Measurements from ENCODE around the gene PCSK2.

Gene PCSK2

DNA sequence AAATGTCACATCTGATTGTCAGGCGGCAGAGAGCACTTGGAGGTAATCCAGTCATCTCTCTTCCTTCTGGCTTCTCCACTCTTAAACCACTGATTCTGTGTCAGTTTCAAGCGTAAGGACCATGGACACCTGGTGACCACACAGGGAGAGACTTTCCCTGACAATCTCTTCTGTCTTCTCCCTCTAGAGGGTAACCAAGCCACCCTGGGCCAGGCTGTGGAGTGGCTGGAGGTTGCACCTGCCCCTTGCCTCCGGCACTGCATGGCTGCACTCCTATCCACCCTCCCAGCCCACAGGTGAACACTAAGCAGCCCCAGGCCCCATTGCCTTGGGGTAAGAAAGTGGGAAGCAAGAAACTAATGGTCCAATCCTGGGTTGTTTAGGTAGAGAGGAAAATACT is 225.6 kb downstream of the PCSK2 start:
- peak; percentile 47 for DNase-seq

DNA sequence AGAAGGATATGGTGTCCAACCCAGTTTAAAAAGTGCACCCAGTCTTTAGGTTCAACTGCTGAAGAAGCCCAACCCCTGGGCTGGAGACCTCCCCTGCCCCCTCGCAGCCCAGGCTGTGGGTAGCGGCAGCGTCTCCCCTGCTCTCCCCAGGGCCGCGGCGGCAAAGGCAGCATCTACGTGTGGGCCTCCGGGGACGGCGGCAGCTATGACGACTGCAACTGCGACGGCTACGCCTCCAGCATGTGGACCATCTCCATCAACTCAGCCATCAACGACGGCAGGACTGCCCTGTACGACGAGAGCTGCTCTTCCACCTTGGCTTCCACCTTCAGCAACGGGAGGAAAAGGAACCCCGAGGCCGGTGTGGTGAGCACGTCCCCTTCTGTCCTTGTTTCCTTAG is 226.8 kb downstream of the PCSK2 start:
- no peak for DNase-seq

DNA sequence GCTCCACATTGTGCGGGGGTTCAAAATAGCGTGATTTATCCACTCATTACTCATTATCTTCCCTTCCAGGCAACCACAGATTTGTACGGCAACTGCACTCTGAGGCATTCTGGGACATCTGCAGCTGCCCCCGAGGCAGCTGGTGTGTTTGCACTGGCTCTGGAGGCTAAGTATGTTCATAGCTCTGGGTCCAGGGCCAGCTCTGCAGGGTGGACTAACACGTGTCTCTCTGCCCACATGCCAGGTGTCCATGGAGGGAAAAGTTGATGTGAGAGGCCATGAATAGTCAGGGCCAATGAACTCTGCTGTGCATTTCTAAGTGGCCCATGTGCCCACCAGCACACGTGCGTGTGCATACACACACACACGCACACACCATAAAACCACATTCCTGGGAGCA is 229.4 kb downstream of the PCSK2 start:
- no peak for DNase-seq

DNA sequence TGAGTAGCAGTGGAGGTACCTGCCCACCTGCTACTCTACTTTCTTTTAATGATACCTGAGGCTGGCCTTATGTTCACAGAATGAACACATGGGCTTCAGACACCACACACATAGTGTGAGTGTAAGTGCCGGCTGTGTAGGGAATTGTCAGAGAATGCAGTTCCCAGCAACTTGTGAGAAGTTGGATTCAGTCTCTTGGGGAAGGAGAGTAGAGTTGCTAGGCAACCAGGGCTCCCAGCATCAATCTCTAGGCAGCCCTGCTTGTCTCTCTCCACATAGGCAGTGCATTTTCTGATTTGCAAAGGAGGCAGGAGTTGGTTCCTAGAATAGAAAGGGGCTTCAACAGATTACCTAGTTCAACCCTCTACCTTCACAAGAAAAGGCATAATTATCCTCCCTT is 230.2 kb downstream of the PCSK2 start:
- no peak for DNase-seq

DNA sequence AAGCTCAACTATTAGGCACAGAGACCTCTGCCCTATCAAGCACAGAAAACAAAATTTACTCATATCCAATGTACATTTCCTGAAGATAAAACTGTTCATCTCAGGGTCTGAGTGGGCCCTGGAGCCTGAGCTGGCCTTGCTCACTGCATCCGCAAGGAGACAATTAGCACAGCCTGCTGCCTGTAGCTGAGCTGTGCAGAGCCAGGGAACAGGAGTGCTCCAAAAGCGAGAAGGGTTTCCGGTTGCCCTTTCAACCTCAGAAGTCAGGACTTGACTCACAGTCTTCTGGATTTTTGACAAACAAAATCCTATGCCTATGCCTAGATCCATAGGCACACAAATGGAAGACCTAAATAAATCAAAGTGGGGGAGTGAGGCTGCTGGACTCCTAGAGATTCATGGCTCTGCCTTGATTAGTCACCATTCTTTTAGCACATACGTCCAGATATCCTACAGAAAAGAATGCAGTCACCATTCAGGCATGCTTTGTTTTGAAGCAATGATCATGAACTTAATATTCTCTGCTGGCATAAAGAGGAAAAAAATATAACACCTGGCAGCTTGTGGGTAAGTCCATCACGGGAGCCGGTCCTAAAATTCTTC is 230.8 kb downstream of the PCSK2 start:
- no peak for DNase-seq

DNA sequence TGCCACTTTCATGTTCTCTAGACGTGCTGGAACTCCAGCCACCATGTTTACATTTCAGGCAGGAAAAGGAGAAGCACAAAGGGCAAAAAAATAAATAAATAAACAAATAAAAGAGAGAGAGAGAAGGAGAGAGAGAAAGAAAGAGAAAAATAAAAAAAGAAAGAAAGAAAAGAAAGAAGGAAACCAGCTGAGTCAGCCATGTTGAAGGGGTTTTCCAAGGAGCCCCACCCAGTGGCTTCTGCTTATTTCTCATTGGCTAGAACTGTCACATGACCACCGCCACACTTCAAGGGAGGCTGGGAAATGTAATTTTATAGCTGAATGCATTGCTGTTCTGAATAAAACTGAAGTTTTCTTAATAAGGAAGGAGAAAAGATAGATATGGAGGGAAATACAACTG is 233.3 kb downstream of the PCSK2 start:
- no peak for DNase-seq

DNA sequence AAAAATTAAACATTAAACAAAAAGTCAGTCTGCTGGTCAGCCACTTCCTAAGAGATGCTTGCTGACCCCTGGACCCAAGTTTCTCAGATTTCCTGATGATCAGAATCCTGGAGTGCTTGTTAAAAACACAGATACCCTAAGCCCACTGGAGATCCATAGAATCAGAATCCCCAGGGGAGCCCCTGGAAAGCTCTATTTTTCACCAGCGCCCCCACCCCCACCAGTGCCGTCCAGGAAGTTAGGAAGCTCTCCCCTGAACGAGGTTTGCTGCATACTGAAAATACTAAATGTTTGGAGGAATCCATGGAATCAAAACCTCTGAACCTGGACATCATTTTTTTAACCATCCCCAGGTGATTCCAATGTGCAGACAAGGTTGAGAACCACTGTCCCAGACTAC is 235.1 kb downstream of the PCSK2 start:
- DNase-seq, result no peak

DNA sequence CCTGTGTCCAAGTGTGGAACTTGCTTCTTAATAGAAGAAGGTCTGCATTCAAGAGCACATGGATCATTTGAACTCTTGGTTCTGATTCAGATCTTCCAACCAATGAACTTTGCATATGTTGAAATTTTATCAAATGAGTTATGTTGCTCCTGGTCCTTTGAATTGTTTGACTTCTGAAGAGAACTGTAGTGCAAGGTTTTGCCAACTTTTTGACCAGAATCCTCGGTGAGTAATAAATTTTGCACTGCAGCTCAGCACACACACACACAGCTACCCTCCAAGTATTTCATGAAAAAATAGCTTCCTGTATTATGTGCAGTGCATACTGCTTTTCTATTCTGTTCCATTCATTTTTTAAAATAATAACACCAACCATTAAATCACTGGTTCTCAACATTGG is 236.9 kb downstream of the PCSK2 start:
- DNase-seq, result no peak

DNA sequence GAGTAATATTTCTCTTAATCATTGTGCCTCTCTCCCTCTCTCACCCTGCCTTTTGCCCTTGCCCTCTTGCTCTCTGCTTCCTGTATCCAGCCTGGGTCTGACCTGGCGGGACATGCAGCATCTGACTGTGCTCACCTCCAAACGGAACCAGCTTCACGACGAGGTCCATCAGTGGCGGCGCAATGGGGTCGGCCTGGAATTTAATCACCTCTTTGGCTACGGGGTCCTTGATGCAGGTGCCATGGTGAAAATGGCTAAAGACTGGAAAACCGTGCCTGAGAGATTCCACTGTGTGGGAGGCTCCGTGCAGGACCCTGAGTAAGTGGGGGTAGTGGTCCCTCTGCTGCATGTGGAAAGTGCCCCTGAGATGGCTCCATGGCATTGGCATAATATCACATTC is 238.4 kb downstream of the PCSK2 start:
- DNase-seq, result no peak

DNA sequence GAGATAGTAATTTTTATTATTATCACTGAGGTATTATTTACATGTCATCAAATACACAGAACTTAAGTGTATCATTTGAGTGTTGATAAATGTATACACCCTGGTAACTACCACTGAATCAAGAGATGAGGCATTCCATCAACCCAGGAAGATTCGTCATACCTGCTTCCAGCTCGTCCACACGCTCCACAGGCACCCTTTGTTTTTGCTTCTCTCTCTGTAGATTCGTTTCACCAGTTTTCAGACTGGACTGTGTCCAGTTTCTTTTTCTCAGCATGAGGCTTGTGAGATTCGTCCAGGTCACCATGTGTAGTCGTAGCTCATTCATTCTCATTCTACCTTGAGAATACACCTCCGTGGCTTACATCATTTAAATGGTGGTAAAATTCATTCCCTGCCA is 239.8 kb downstream of the PCSK2 start:
- no peak for DNase-seq

DNA sequence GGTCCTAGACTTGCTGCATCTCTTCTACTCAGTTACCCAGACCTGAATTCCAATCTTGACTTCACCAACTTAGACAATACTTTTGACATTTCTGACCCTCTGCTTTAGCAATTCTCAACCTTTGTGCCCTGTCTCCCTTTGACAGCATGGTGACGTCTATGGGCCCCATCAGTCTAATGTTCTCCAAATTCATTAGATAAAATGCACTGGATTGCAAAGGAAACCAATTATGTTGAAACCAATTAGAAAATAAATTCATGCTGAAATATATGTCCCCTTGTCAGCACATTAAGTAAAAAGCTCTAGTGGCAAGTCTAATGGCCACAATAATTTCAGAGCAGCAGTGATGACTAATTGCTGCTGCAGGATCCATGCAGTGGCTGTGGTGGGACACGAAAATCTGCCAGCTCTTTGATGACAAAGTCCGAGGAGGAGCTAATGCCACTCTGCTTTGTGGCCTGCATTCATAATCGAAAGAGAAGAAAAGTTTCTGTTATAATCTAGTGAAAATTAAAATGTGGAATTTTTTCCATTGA is 240.3 kb downstream of the PCSK2 start:
- DNase-seq, result no peak

DNA sequence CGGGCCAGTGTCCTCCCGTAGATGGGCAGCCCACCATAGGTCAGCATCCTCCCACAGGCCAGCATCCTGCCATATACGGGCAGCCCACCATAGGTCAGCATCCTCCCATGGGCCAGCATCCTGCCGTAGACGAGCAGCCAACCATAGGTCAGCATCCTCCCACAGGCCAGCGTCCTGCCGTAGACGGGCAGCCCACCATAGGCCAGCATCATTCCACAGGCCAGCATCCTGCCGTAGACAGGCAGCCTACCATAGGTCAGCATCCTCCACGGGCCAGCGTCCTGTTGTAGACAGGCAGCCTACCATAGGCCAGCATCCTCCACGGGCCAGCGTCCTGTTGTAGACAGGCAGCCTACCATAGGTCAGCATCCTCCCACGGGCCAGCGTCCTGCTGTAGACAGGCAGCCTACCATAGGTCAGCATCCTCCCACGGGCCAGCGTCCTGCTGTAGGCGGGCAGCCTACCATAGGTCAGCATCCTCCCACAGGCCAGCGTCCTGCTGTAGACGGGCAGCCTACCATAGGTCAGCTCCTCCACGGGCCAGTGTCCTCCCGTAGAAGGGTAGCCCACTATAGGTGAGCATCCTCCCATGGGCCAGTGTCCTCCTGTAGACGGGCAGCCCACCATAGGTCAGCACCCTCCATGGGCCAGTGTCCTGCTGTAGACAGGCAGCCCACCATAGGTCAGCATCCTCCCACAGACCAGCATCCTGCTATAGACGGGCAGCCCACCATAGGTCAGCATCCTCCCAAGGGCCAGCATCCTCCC is 241.4 kb downstream of the PCSK2 start:
- DNase-seq, result no peak

DNA sequence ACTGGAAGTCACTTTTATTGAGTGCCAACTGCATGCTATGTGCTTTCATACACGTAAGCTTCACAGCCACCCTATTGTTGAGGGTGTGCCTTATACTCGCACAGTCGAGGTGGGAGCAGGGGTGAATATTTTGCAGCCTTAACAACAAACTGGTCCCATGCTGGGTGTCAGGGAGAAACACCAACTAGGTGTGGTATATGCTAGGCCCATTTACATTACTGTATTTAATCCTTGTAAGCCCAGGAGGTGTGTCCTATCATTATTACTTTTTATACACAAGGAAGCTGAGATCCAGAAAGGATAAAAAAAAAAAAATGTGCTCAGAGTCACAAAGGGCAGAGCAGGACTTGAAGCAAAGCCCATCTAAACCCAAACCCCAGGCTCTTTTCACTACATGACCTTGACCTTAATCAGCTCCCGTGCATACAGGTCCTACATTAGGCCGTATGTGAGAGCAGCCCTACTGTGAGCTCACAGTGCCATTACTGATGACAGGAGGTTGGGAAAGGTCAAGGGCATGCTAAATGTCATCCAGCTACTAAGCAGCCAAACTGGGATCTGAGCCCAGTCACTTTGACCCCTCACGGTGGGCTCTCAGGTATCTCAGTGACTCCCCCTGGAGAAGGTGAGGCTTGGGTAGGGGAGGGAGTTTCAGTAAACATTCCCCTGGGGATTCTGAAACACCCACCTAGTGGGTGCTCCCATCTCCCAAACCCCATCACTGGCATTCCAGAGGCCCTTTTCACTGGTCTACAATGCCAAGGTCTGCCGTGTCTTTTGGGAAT is 242.6 kb downstream of the PCSK2 start:
- no peak for DNase-seq

DNA sequence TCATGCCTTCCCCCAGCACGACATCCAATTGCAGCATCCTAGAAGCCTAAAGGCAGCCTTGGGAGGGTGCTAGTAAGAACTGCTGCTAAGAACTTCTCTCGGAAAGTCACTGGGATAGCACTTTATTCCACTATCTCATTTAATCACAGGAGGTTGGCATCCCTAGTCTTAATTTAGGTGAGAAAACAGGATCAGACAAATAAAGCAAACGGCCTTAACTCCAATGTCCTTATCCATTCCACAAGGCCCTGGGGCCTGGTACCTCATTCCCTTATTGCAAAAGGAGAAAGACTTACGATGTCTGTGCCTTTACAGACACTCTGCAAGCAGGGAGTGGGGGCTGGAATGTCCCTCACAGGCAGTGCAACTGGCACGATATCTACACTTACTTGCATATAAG is 243.7 kb downstream of the PCSK2 start:
- DNase-seq, result no peak

DNA sequence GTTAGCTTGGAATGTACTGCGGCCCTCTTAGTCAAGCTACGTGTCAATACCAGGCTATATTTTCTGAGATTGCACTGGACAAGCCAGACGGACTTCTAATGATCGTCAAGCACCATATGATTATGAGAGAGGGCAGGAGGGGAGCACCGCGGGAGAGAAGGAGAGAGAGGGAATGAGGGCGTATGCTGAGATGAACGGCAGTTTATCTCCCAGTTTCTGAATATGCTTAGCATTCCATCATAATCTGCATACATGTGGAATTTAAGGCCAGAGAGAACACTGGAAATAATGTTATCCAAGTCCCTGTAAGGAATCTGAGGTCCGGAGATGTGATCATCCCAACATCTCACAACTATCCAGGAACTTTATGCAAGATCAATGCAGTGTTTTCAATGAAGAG is 244.1 kb downstream of the PCSK2 start:
- no peak for DNase-seq

DNA sequence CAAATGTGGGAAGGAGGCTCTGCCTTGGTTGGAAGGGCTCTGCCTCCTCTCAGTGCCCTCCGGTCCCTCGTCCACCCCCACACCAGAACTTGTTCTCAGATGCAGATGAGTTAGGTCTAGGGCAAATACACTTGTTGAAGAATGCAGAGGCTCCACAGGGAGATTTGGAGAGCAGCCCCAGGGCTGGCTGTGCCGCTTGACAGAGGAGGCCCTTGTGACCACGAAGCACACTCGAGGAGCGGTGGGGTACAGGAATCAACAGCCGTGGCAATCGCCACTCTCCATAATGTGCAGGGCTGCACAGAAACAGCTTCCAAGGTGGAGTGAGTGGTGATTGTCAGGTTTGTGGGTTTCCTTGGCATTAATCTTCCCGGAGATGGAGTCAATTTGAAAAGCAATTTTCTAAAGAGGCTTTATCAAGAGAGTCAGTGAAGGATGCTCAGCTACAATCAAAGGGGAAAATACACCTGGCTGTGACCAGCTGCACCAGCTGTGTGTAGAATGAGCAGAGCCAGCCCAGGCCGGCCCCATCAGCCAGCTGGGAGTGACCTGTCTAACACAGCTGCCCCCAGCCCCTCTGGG is 244.9 kb downstream of the PCSK2 start:
- peak; percentile 59 for DNase-seq

DNA sequence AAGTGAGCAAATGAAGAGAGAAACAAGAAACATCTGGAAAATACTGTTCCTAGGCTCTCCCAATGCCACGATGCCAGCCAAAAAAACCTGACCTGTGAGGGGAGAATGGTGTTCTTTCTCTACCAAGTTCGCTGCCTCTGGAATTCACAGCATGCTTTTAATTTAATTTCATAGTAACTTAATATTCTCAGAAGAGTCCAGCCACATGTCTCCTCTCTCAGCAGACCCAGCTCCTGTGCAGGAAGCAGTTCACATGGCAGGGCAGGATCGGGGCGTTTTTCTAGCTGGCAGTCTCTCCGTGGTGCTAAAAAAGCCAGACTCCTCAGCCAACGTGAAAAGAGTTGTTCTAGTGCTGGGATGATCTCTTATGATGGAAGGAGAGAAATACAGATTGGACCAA is 246.8 kb downstream of the PCSK2 start:
- no peak for DNase-seq

DNA sequence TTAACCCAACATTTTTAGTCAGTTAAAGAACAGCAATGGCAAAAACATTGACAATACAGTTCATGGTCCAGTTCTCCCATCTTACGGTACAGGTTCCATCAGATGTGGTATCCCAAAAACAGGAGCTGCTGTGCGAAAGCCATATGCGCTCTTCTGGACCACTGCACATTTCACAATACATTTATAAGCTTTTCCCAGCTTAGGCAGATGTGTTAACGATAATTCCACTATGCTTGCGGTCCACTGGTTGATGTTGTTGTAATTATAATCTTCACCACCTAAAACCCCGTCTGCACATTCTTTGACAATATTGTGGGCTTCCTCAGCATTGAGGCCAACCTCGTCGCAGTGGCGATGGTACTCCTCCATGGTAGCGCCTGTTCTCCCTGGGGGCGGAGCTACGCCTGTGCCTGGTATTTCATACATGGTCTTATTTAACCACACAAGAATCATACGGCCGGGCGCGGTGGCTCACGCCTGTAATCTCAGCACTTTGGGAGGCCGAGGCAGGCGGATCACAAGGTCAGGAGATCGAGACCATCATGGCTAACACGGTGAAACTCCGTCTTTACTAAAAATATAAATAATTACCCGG is 252.3 kb downstream of the PCSK2 start:
- no peak for DNase-seq

DNA sequence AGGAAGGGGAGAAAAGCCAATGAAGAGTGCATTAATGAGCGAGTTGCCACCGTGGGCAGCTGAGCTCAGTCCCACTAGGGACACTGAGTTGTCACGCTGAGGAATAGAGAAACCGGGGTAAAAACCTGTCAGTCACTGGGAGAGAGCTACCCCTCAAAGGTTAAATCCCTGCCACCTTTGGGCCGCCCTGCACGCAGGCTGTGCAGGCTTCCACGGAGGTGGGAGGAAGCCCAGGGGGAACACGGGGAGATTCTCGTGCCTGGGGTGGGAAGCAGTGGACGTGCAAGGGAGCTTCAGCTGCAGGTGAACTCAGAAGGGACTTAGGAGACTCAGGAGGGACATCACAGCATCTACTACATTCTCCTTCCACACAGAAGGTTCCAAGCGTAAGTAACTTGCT is 253.9 kb downstream of the PCSK2 start:
- DNase-seq, result no peak

DNA sequence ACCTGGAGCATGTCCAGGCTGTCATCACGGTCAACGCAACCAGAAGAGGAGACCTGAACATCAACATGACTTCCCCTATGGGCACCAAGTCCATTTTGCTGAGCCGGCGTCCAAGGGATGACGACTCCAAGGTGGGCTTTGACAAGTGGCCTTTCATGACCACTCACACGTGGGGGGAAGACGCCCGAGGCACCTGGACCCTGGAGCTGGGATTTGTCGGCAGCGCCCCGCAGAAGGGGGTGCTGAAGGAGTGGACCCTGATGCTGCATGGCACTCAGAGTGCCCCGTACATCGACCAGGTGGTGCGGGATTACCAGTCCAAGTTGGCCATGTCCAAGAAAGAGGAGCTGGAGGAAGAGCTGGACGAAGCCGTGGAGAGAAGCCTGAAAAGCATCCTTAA is 254.8 kb downstream of the PCSK2 start:
- DNase-seq, result no peak

DNA sequence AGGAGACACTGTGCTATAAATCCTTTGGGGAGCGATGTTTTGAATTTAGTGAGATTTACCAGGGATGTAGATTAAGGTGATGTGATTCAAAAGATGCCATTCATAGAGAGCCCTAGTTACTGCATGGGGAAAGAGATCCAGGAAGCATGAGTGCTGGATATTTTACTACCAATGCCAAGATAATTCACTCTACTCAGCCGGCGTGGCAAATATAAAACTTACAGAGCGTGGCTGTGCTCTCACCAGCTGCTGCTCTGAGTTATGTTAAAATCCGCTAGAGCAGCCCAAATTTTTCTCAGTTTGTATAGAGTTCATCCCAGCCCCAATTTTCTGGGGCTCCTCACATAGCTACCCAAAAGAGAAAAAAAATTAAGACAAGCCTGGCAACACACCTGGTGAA is 255.7 kb downstream of the PCSK2 start:
- no peak for DNase-seq

DNA sequence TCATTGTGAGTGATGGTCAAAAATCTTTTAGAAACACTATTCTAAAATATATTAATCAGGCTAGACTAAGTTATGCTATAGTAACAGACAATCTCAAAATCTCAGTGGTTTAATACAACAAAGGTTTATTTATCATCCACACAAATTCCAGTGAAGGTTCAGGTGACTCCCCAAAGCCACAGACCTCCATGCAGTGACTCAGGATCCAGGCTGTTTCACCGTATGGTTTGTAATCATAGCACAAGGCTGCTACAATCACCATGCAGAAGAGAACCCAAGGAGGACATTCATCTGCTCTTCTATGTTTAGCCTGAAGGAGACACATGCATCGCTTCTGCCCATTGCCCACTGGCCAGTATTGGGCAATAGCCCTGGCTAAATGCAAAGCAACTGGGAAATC is 258.2 kb downstream of the PCSK2 start:
- DNase-seq, result no peak

DNA sequence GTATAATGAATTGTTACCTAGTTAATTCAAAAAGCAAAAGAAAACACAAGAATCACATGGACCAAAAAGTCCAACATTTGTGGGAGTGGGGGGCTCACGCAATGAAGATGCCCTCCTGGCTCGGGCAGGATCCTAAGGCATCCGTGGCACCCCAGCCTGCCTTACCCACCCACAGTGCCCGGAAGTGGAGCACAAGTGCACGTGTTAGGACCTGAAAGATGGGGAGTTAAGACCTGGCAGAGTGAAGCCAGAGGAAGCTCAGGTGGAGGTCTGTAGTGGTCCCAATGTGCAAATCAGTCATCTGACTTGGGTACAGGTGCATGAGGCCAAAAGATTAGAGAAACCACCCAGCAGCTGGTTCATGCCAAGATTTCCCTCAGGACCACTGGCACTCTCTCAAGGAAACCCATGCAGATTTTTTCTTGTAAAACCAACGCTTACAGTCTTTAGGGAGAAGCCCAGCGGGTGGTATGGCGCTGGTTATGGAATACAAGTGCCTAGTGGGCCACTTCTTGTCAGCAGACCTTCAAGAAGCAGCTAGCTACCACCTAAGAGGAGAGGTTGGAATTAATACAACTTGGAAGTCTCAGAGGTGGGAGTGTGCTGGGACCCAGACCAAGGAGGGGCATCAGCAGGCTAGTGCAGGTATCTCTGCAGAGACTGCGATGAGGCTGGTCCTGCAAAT is 262.2 kb downstream of the PCSK2 start:
- DNase-seq, result no peak

Data from NCI-H510A (cell line).